ENCODE results near the gene PHYHIPL.
A peak's percentile ranks its signal among the peaks of the same experiment; 100 is the strongest.

Gene PHYHIPL

GRCh38 chr10:59268460-59268859 is 92.0 kb downstream of the PHYHIPL start:
- H3K4me1 ChIP-seq (ENCODE audit: control insufficient read depth in 2 of 2, insufficient read depth in 1 of 2, low read depth in 1 of 2, low read length in 2 of 2), result peaks cover 2 to 4% of the 10 kb centered on the region in 2 donors
- H3K27me3 ChIP-seq (ENCODE audit: control insufficient read depth in 3 of 3, insufficient read depth in 3 of 3, low read depth in 1 of 3, low read length in 3 of 3), result no peaks in the 10 kb centered on the region
- H3K14ac ChIP-seq (ENCODE audit: low read length), result no peak overlapping the region
- no peak overlapping the region for H2AK5ac ChIP-seq (ENCODE audit: low read depth, low read length)
- H2AFZ ChIP-seq (ENCODE audit: low read length), result no peak overlapping the region
- no peak overlapping the region for H3K23ac ChIP-seq (ENCODE audit: low read depth, low read length, poor library complexity)
- H3K27ac ChIP-seq (replicated peaks; ENCODE audit: low read length), result no peak overlapping the region
- no peak overlapping the region for H2BK12ac ChIP-seq (ENCODE audit: low read length)
- no peak overlapping the region for H2BK120ac ChIP-seq (ENCODE audit: low read depth, low read length)
- H4K91ac ChIP-seq (ENCODE audit: low read depth, low read length, poor library complexity), result no peak overlapping the region
- H2BK5ac ChIP-seq (ENCODE audit: low read length), result no peak overlapping the region
- no peak overlapping the region for H2BK15ac ChIP-seq (ENCODE audit: low read length)
- no peaks in the 10 kb centered on the region for H3K9me3 ChIP-seq (replicated peaks in 1 of 2; ENCODE audit: control insufficient read depth in 2 of 2, insufficient read depth in 1 of 2, low read depth in 1 of 2, low read length in 2 of 2)
- no peaks in the 10 kb centered on the region for H3K79me1 ChIP-seq (ENCODE audit: low read depth, low read length)
- no peak overlapping the region for H3K4me3 ChIP-seq (ENCODE audit: low read length in 2 of 2)
- no peak overlapping the region for H3K4ac ChIP-seq (ENCODE audit: low read length)
- no peak overlapping the region for H3K4me2 ChIP-seq (ENCODE audit: insufficient read depth, low read length, poor library complexity, severe bottlenecking)
- H3K18ac ChIP-seq (ENCODE audit: low read length), result no peak overlapping the region
- H4K8ac ChIP-seq (ENCODE audit: low read depth, low read length), result no peak overlapping the region
- WGBS, 2 donors (ENCODE audit: extremely low coverage in 2 of 2, insufficient read length in 2 of 2, insufficient replicate concordance in 1 of 2), result no CpG with 5 or more reads among the region's 7 CpGs
- DNase-seq (ENCODE audit: low spot score), result no peak
- no peaks in the 10 kb centered on the region for H3K36me3 ChIP-seq (replicated peaks in 1 of 2; ENCODE audit: control insufficient read depth in 2 of 2, insufficient read depth in 2 of 2, low read length in 2 of 2)
- no peak overlapping the region for H3K9ac ChIP-seq (ENCODE audit: low read depth, low read length, poor library complexity)

GRCh38 chr10:59269651-59270050 is 93.2 kb downstream of the PHYHIPL start:
- H2AFZ ChIP-seq (ENCODE audit: low read length), result no peak overlapping the region
- H2BK12ac ChIP-seq (ENCODE audit: low read length), result no peak overlapping the region
- no CpG with 5 or more reads among the region's 6 CpGs for WGBS, 2 donors (ENCODE audit: extremely low coverage in 2 of 2, insufficient read length in 2 of 2, insufficient replicate concordance in 1 of 2)
- H3K79me1 ChIP-seq (ENCODE audit: low read depth, low read length), result no peaks in the 10 kb centered on the region
- H2BK120ac ChIP-seq (ENCODE audit: low read depth, low read length), result no peak overlapping the region
- no peak overlapping the region for H2AK5ac ChIP-seq (ENCODE audit: low read depth, low read length)
- H3K14ac ChIP-seq (ENCODE audit: low read length), result no peak overlapping the region
- H2BK15ac ChIP-seq (ENCODE audit: low read length), result no peak overlapping the region
- H3K18ac ChIP-seq (ENCODE audit: low read length), result peak overlapping the region; percentile 32
- no peak overlapping the region for H3K9ac ChIP-seq (ENCODE audit: low read depth, low read length, poor library complexity)
- H4K91ac ChIP-seq (ENCODE audit: low read depth, low read length, poor library complexity), result no peak overlapping the region
- no peak overlapping the region for H3K4me2 ChIP-seq (ENCODE audit: insufficient read depth, low read length, poor library complexity, severe bottlenecking)
- H3K23ac ChIP-seq (ENCODE audit: low read depth, low read length, poor library complexity), result no peak overlapping the region
- no peak overlapping the region for H3K4me3 ChIP-seq (ENCODE audit: low read length in 2 of 2)
- no peak overlapping the region for H3K27ac ChIP-seq (replicated peaks; ENCODE audit: low read length)
- no peaks in the 10 kb centered on the region for H3K9me3 ChIP-seq (replicated peaks in 1 of 2; ENCODE audit: control insufficient read depth in 2 of 2, insufficient read depth in 1 of 2, low read depth in 1 of 2, low read length in 2 of 2)
- no peak for DNase-seq (ENCODE audit: low spot score)
- no peaks in the 10 kb centered on the region for H3K36me3 ChIP-seq (replicated peaks in 1 of 2; ENCODE audit: control insufficient read depth in 2 of 2, insufficient read depth in 2 of 2, low read length in 2 of 2)
- H3K4me1 ChIP-seq (ENCODE audit: control insufficient read depth in 2 of 2, insufficient read depth in 1 of 2, low read depth in 1 of 2, low read length in 2 of 2), result peaks cover 2 to 4% of the 10 kb centered on the region in 2 donors
- no peak overlapping the region for H2BK5ac ChIP-seq (ENCODE audit: low read length)
- no peak overlapping the region for H4K8ac ChIP-seq (ENCODE audit: low read depth, low read length)
- no peaks in the 10 kb centered on the region for H3K27me3 ChIP-seq (ENCODE audit: control insufficient read depth in 3 of 3, insufficient read depth in 3 of 3, low read depth in 1 of 3, low read length in 3 of 3)
- no peak overlapping the region for H3K4ac ChIP-seq (ENCODE audit: low read length)

- no peak overlapping the region for H3K18ac ChIP-seq (ENCODE audit: low read length)
- no peak overlapping the region for H3K23ac ChIP-seq (ENCODE audit: low read depth, low read length, poor library complexity)
- H2BK12ac ChIP-seq (ENCODE audit: low read length), result no peak overlapping the region
- H3K4ac ChIP-seq (ENCODE audit: low read length), result no peak overlapping the region
- no peak for DNase-seq (ENCODE audit: low spot score)
- no CpG with 5 or more reads among the region's 3 CpGs for WGBS, 2 donors (ENCODE audit: extremely low coverage in 2 of 2, insufficient read length in 2 of 2, insufficient replicate concordance in 1 of 2)
- H3K9ac ChIP-seq (ENCODE audit: low read depth, low read length, poor library complexity), result no peak overlapping the region
- H3K4me2 ChIP-seq (ENCODE audit: insufficient read depth, low read length, poor library complexity, severe bottlenecking), result no peak overlapping the region
- no peak overlapping the region for H3K14ac ChIP-seq (ENCODE audit: low read length)
- no peaks in the 10 kb centered on the region for H3K27me3 ChIP-seq (ENCODE audit: control insufficient read depth in 3 of 3, insufficient read depth in 3 of 3, low read depth in 1 of 3, low read length in 3 of 3)
- H3K4me1 ChIP-seq (ENCODE audit: control insufficient read depth in 2 of 2, insufficient read depth in 1 of 2, low read depth in 1 of 2, low read length in 2 of 2), result peaks cover 2 to 4% of the 10 kb centered on the region in 2 donors
- H3K36me3 ChIP-seq (replicated peaks in 1 of 2; ENCODE audit: control insufficient read depth in 2 of 2, insufficient read depth in 2 of 2, low read length in 2 of 2), result no peaks in the 10 kb centered on the region
- no peak overlapping the region for H3K27ac ChIP-seq (replicated peaks; ENCODE audit: low read length)
- H2BK5ac ChIP-seq (ENCODE audit: low read length), result no peak overlapping the region
- no peak overlapping the region for H4K8ac ChIP-seq (ENCODE audit: low read depth, low read length)
- H2BK120ac ChIP-seq (ENCODE audit: low read depth, low read length), result no peak overlapping the region
- H2AK5ac ChIP-seq (ENCODE audit: low read depth, low read length), result no peak overlapping the region
- H4K91ac ChIP-seq (ENCODE audit: low read depth, low read length, poor library complexity), result no peak overlapping the region
- no peaks in the 10 kb centered on the region for H3K9me3 ChIP-seq (replicated peaks in 1 of 2; ENCODE audit: control insufficient read depth in 2 of 2, insufficient read depth in 1 of 2, low read depth in 1 of 2, low read length in 2 of 2)
- H2BK15ac ChIP-seq (ENCODE audit: low read length), result no peak overlapping the region
- H3K79me1 ChIP-seq (ENCODE audit: low read depth, low read length), result no peaks in the 10 kb centered on the region
- H2AFZ ChIP-seq (ENCODE audit: low read length), result no peak overlapping the region
- no peak overlapping the region for H3K4me3 ChIP-seq (ENCODE audit: low read length in 2 of 2)
Measured at GRCh38 chr10:59270492-59270891, 94.0 kb downstream of the PHYHIPL start.

GRCh38 chr10:59271160-59271559 is 94.7 kb downstream of the PHYHIPL start:
- Histone ChIP-seq H3K9ac (ENCODE audit: low read depth, low read length, poor library complexity) (no peak overlapping the region), H3K9me3 (replicated peaks in 1 of 2; ENCODE audit: control insufficient read depth in 2 of 2, insufficient read depth in 1 of 2, low read depth in 1 of 2, low read length in 2 of 2) (no peaks in the 10 kb centered on the region), H3K4me3 (ENCODE audit: low read length in 2 of 2) (no peak overlapping the region), H4K91ac (ENCODE audit: low read depth, low read length, poor library complexity) (no peak overlapping the region), H3K27ac (replicated peaks; ENCODE audit: low read length) (no peak overlapping the region), H3K23ac (ENCODE audit: low read depth, low read length, poor library complexity) (no peak overlapping the region), H2BK5ac (ENCODE audit: low read length) (no peak overlapping the region), H3K18ac (ENCODE audit: low read length) (no peak overlapping the region), H2BK120ac (ENCODE audit: low read depth, low read length) (no peak overlapping the region), H3K4ac (ENCODE audit: low read length) (no peak overlapping the region), H2BK15ac (ENCODE audit: low read length) (no peak overlapping the region), H3K36me3 (replicated peaks in 1 of 2; ENCODE audit: control insufficient read depth in 2 of 2, insufficient read depth in 2 of 2, low read length in 2 of 2) (no peaks in the 10 kb centered on the region), H3K14ac (ENCODE audit: low read length) (no peak overlapping the region), H3K27me3 (ENCODE audit: control insufficient read depth in 3 of 3, insufficient read depth in 3 of 3, low read depth in 1 of 3, low read length in 3 of 3) (no peaks in the 10 kb centered on the region), H3K4me2 (ENCODE audit: insufficient read depth, low read length, poor library complexity, severe bottlenecking) (no peak overlapping the region), H2AFZ (ENCODE audit: low read length) (no peak overlapping the region), H3K4me1 (ENCODE audit: control insufficient read depth in 2 of 2, insufficient read depth in 1 of 2, low read depth in 1 of 2, low read length in 2 of 2) (peaks cover 2 to 4% of the 10 kb centered on the region in 2 donors), H4K8ac (ENCODE audit: low read depth, low read length) (no peak overlapping the region), H2BK12ac (ENCODE audit: low read length) (no peak overlapping the region), H2AK5ac (ENCODE audit: low read depth, low read length) (no peak overlapping the region), H3K79me1 (ENCODE audit: low read depth, low read length) (no peaks in the 10 kb centered on the region)
- no peak for DNase-seq (ENCODE audit: low spot score)
- WGBS, 2 donors (ENCODE audit: extremely low coverage in 2 of 2, insufficient read length in 2 of 2, insufficient replicate concordance in 1 of 2), result no CpG with 5 or more reads among the region's 4 CpGs
